NT2/D1 (cell line): ENCODE data around the gene RBM4.

Source experiments
- SUZ12 ChIP-seq: IDR thresholded peaks from 2 replicates; pipeline ENCODE4 v1.6.1; 2011; ENCODE audit not compliant: insufficient read length, insufficient read depth; ENCODE audit errors: extremely low read depth
- YY1 ChIP-seq: IDR thresholded peaks from 2 replicates; pipeline ENCODE4 v1.6.1; 2011; ENCODE audit not compliant: insufficient read length, insufficient read depth
- ZNF274 ChIP-seq: IDR thresholded peaks from 2 replicates; pipeline ENCODE4 v1.6.1; 2011; ENCODE audit warnings: mild to moderate bottlenecking, low read depth, low read length

DNA sequence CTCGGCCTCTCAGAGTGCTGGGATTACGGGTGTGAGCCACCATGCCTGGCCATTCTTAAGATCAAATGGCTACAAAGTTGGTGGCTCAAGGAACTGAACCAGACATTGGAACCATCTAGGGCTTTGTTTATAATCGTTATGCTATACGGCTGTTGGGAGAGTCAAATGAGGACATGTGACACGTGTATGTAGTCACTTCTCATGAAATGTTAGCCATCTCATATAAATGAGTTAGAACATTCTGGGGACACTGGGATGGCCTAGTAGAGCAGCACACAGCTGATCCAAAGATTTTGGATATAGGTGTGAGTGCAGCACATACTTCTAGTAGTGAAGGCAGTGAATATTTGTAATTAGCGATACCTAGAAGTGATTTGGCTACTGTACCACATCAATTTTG, 6.6 kb upstream of the RBM4 start:
- no peak for TF ChIP-seq ZNF274
- no peak for TF ChIP-seq YY1
- TF ChIP-seq SUZ12: no peak
